CD14-positive monocyte (primary cell): Measurements from ENCODE around the gene PADI6. TPM values are rescaled to one million over a fixed set of nuclear protein-coding genes. Genes with fewer than 3 reads are reported as not detected.
"Not testable (repeated sequence)": the region's sequence is repeated elsewhere in the genome, so short reads cannot be mapped to it uniquely, and the experiment has no call there.

Experiments used
- DNase-seq, 3 donors: peaks; one replicate each; pipeline ENCODE4 v3.0.0-alpha.2; 2011 to 2022
- H2AFZ ChIP-seq: 2 replicates; pipeline ENCODE4 v1.6.0; 2012; ENCODE audit warnings: mild to moderate bottlenecking, low read depth, low read length, inconsistent platforms; ENCODE audit not compliant: insufficient read depth, poor library complexity, severe bottlenecking
- H3K27ac ChIP-seq, 2 donors: 1 replicate in 1 of 2; 2 replicates in 1 of 2; pipeline ENCODE4 v1.5.1; 2012 to 2013; ENCODE audit warnings: low read length in 2 of 2, control low read depth in 1 of 2, inconsistent platforms in 1 of 2, low read depth in 1 of 2, mild to moderate bottlenecking in 1 of 2
- H3K27me3 ChIP-seq, 2 donors: one replicate each; pipeline versions ENCODE4 v1.6.0 to v1.6.1; 2011 to 2013; ENCODE audit warnings: low read length in 2 of 2; ENCODE audit not compliant: control insufficient read depth in 2 of 2, insufficient read depth in 2 of 2
- H3K36me3 ChIP-seq, 2 donors: replicated peaks in 1 of 2; 1 replicate in 1 of 2; 2 replicates in 1 of 2; pipeline versions ENCODE4 v1.5.1 to v1.6.1; 2012 to 2013; ENCODE audit warnings: low read length in 2 of 2, control low read depth in 1 of 2, inconsistent platforms in 1 of 2, mild to moderate bottlenecking in 1 of 2; ENCODE audit not compliant: insufficient read depth in 2 of 2, control insufficient read depth in 1 of 2
- H3K4me1 ChIP-seq, 2 donors: 1 replicate in 1 of 2; 2 replicates in 1 of 2; pipeline versions ENCODE4 v1.5.1 to v1.6.1; 2012 to 2013; ENCODE audit warnings: low read length in 2 of 2, control low read depth in 1 of 2, inconsistent platforms in 1 of 2, mild to moderate bottlenecking in 1 of 2, moderate library complexity in 1 of 2; ENCODE audit not compliant: insufficient read depth in 2 of 2, control insufficient read depth in 1 of 2
- H3K4me2 ChIP-seq: replicated peaks from 2 replicates; pipeline ENCODE3; 2012; ENCODE audit warnings: low read length, moderate library complexity, mild to moderate bottlenecking; ENCODE audit not compliant: poor library complexity, severe bottlenecking; ENCODE audit errors: extremely low read depth
- H3K4me3 ChIP-seq, 3 experiments: fragments of 200-600 bp in 1 of 3; sonication (generic) in 1 of 3; replicated peaks in 1 of 3; 1 replicate in 2 of 3; 2 replicates in 1 of 3; pipeline ENCODE4 v1.5.1; 2011 to 2013; ENCODE audit warnings: low read length in 3 of 3, mild to moderate bottlenecking in 3 of 3, control low read depth in 2 of 3, low read depth in 2 of 3, inconsistent platforms in 1 of 3, moderate library complexity in 1 of 3
- H3K79me2 ChIP-seq: 2 replicates; pipeline ENCODE4 v1.6.0; 2012; ENCODE audit warnings: mild to moderate bottlenecking, control low read depth, inconsistent platforms, low read length, moderate library complexity; ENCODE audit not compliant: insufficient read depth
- H3K9ac ChIP-seq: 2 replicates; pipeline ENCODE4 v1.6.0; 2017; ENCODE audit warnings: low read length, mild to moderate bottlenecking; ENCODE audit not compliant: insufficient read depth, poor library complexity, severe bottlenecking
- H3K9me3 ChIP-seq, 2 donors: replicated peaks in 1 of 2; 1 replicate in 1 of 2; 2 replicates in 1 of 2; pipeline versions ENCODE4 v1.5.1 to v1.6.1; 2012 to 2013; ENCODE audit warnings: low read length in 2 of 2, control low read depth in 1 of 2; ENCODE audit not compliant: control insufficient read depth in 1 of 2, insufficient read depth in 1 of 2
- H4K20me1 ChIP-seq: 2 replicates; pipeline ENCODE4 v1.6.0; 2012; ENCODE audit warnings: mild to moderate bottlenecking, low read length, control low read depth, moderate library complexity; ENCODE audit not compliant: insufficient read depth
- H3K27ac Mint-ChIP-seq, 7 donors: one replicate each; pipeline ENCODE4 v1.8.0; 2020; ENCODE audit warnings: mild to moderate bottlenecking in 7 of 7, mixed read lengths in 7 of 7, moderate library complexity in 6 of 7, inconsistent platforms in 2 of 7
- H3K27me3 Mint-ChIP-seq, 3 donors: one replicate each; pipeline ENCODE4 v1.8.0; 2021 to 2022; ENCODE audit warnings: low read depth in 3 of 3, mild to moderate bottlenecking in 3 of 3, mixed read lengths in 3 of 3, moderate library complexity in 3 of 3, inconsistent platforms in 1 of 3
- H3K36me3 Mint-ChIP-seq, 2 donors: one replicate each; pipeline ENCODE4 v1.8.0; 2020; ENCODE audit warnings: mixed read lengths in 2 of 2, inconsistent platforms in 1 of 2, mild to moderate bottlenecking in 1 of 2
- H3K4me1 Mint-ChIP-seq: one replicate; pipeline ENCODE4 v1.8.0; 2020; ENCODE audit warnings: mild to moderate bottlenecking, mixed read lengths
- H3K4me3 Mint-ChIP-seq, 2 donors: one replicate each; pipeline ENCODE4 v1.8.0; 2020; ENCODE audit warnings: mild to moderate bottlenecking in 2 of 2, mixed read lengths in 2 of 2, moderate library complexity in 1 of 2
- H3K9me3 Mint-ChIP-seq, 7 donors: one replicate each; pipeline ENCODE4 v1.8.0; 2020 to 2022; ENCODE audit warnings: mixed read lengths in 7 of 7, mild to moderate bottlenecking in 6 of 7, moderate library complexity in 6 of 7, inconsistent platforms in 2 of 7
- CTCF ChIP-seq: fragments of 200-600 bp; IDR thresholded peaks from one replicate; pipeline ENCODE4 v1.8.0; 2022; ENCODE audit warnings: antibody characterized with exemption, mild to moderate bottlenecking
- WGBS: methylation state at CpG from one replicate; pipeline ENCODE4 v1.1.5; 2013; ENCODE audit warnings: missing lambda C conversion rate; ENCODE audit not compliant: insufficient coverage; 5-methylcytosine and 5-hydroxymethylcytosine counted together
- intact Hi-C, 2 donors: fragments of 100-400 bp; cut with micrococcal nuclease; formaldehyde crosslinking; loops; one replicate each; pipeline versions ENCODE4 v1.15.0 to v1.15.1; 2023
- polyA plus RNA-seq, 3 donors: library from polyadenylated mRNA; depleted of rRNA in 1 of 3; unstranded in 2 of 3; stranded (reverse) in 1 of 3; fragments of 300-500 nt in 2 of 3; fragments of >200 nt in 1 of 3; fragmentation: Illumina TruSeq in 2 of 3; gene quantifications; 1 replicate in 2 of 3; 2 replicates in 1 of 3; pipeline ENCODE4 v1.2.3, GENCODE V29; 2012 to 2021

Gene PADI6
- polyA plus RNA-seq, 3 donors = 0.66 to 0.83 (median 0.78) TPM

GRCh38 chr1:17407786-17408514 lies 36.0 kb downstream of the PADI6 start:
- Mint-ChIP-seq H3K27ac (peak overlapping the region in 1 of 7 donors; percentile 73), H3K36me3 (peaks cover 63 to 67% of the 10 kb centered on the region in 2 donors)
- 98% methylated on average over 28 of the region's 30 CpGs for WGBS
- peaks cover 62 to 64% of the 10 kb centered on the region in 2 donors for H3K36me3 ChIP-seq
- H3K4me1 Mint-ChIP-seq, H3K27me3 ChIP-seq, H3K27ac ChIP-seq, H3K9me3 ChIP-seq, H3K4me3 Mint-ChIP-seq, H2AFZ ChIP-seq, H3K9ac ChIP-seq, H3K4me3 ChIP-seq, H3K4me2 ChIP-seq, H3K9me3 Mint-ChIP-seq, H3K79me2 ChIP-seq, H3K4me1 ChIP-seq, DNase-seq, H3K27me3 Mint-ChIP-seq: not testable (repeated sequence)
- H4K20me1 ChIP-seq = peaks cover 49% of the 10 kb centered on the region
- intact Hi-C loops = loop anchor here (10.0 kb wide), 3 partner anchors 163 to 293 kb away; partner anchors contain the start of genes PADI2 (in 1 of the 2) and PADI3 (in 1 of the 2)

- Histone ChIP-seq H3K9ac (no peak overlapping the region), H3K79me2 (peaks cover 5% of the 10 kb centered on the region), H3K9me3 (no peaks in the 10 kb centered on the region), H3K4me2 (no peak overlapping the region), H3K27ac (no peak overlapping the region), H3K4me3 (no peak overlapping the region), H2AFZ (no peak overlapping the region), H3K36me3 (peaks cover 76 to 77% of the 10 kb centered on the region in 2 donors), H3K4me1 (peaks cover 0 to 5% of the 10 kb centered on the region in 2 donors), H3K27me3 (no peaks in the 10 kb centered on the region), H4K20me1 (peaks cover 58% of the 10 kb centered on the region)
- peaks cover 0 to under 1% (median 0%) of the 10 kb centered on the region in 3 donors for H3K27me3 Mint-ChIP-seq
- H3K4me3 Mint-ChIP-seq = no peak overlapping the region
- peak overlapping the region in 2 of 7 donors; percentile 15 to 73 for H3K27ac Mint-ChIP-seq
- H3K4me1 Mint-ChIP-seq = peaks cover 7% of the 10 kb centered on the region
- TF ChIP-seq CTCF = no peak
- H3K9me3 Mint-ChIP-seq = peaks cover 0 to 2% (median 0%) of the 10 kb centered on the region in 7 donors
- 100% methylated on average over 7 of the region's 10 CpGs for WGBS
- intact Hi-C loops = loop anchor here (10.0 kb wide), 3 partner anchors 165 to 295 kb away; partner anchors contain the start of genes PADI2 (in 1 of the 2) and PADI3 (in 1 of the 2)
- peaks cover 77 to 82% of the 10 kb centered on the region in 2 donors for H3K36me3 Mint-ChIP-seq
- no peak for DNase-seq
Measured at GRCh38 chr1:17409391-17409811, 37.4 kb downstream of the PADI6 start.
